K562 (cell line): ENCODE results near the gene MIX23.

Experiments
- CHD1 ChIP-seq: fragments of 200-600 bp; sonication (generic); IDR thresholded peaks from one replicate; pipeline ENCODE4 v1.6.1; 2012; ENCODE audit warnings: mild to moderate bottlenecking, moderate library complexity, low read length, inconsistent platforms
- CREBBP ChIP-seq: IDR thresholded peaks from one replicate; pipeline ENCODE4 v1.6.1; 2012; ENCODE audit warnings: low read depth, mild to moderate bottlenecking, control low read depth, inconsistent platforms, low read length
- POLR2AphosphoS2 ChIP-seq: IDR thresholded peaks from 2 replicates; pipeline ENCODE4 v1.6.1; 2012; ENCODE audit warnings: low read length, improper control_type of control experiment
- RFX5 ChIP-seq: IDR thresholded peaks from 2 replicates; pipeline ENCODE4 v1.6.1; 2011; ENCODE audit warnings: low read depth, mild to moderate bottlenecking, improper control_type of control experiment, low read length
- TAF1 ChIP-seq: IDR thresholded peaks from 2 replicates; pipeline ENCODE4 v1.6.1; 2011; ENCODE audit warnings: mild to moderate bottlenecking, low read length, moderate library complexity; ENCODE audit not compliant: insufficient read depth, control insufficient read depth, severe bottlenecking; ENCODE audit errors: extremely low read depth
- TF ChIP-seq, protein P1 (sequence below), 3 experiments: IDR thresholded peaks in 2 of 3; conservative IDR thresholded peaks in 1 of 3; 2 replicates each; pipeline ENCODE4 v1.5.1; 2011 to 2012; ENCODE audit warnings: low read length in 3 of 3, mild to moderate bottlenecking in 3 of 3, control low read depth in 2 of 3, improper control_type of control experiment in 1 of 3, inconsistent platforms in 1 of 3, low read depth in 1 of 3, mixed read lengths in 1 of 3, moderate library complexity in 1 of 3; ENCODE audit not compliant: insufficient read depth in 2 of 3

- no peak for TF ChIP-seq CREBBP
- TF ChIP-seq TAF1, result no peak
- TF ChIP-seq CHD1, result no peak
- no peak for TF ChIP-seq POLR2AphosphoS2
- TF ChIP-seq, protein P1, sequence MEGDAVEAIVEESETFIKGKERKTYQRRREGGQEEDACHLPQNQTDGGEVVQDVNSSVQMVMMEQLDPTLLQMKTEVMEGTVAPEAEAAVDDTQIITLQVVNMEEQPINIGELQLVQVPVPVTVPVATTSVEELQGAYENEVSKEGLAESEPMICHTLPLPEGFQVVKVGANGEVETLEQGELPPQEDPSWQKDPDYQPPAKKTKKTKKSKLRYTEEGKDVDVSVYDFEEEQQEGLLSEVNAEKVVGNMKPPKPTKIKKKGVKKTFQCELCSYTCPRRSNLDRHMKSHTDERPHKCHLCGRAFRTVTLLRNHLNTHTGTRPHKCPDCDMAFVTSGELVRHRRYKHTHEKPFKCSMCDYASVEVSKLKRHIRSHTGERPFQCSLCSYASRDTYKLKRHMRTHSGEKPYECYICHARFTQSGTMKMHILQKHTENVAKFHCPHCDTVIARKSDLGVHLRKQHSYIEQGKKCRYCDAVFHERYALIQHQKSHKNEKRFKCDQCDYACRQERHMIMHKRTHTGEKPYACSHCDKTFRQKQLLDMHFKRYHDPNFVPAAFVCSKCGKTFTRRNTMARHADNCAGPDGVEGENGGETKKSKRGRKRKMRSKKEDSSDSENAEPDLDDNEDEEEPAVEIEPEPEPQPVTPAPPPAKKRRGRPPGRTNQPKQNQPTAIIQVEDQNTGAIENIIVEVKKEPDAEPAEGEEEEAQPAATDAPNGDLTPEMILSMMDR (IDR thresholded peaks at IDR 0.05 in 2 of 3, conservative IDR thresholded peaks at IDR 0.05 in 1 of 3; ENCODE audit: insufficient read depth in 2 of 3, low read depth in 1 of 3, low read length in 3 of 3), result peak; percentile 34 to 65 (median 59); a peak in 4 of 6 replicates
- TF ChIP-seq RFX5, result no peak
Measured at GRCh38 chr3:122392868-122393844, 10.1 kb upstream of the MIX23 start.
